GM18873 (cell line): Measurements from ENCODE around the gene RPN2.

Source experiments
- ATAC-seq: cut with Tn5 transposase; IDR thresholded peaks from one replicate; pipeline ENCODE4 v1.9.1; 2021; ENCODE audit warnings: mild to moderate bottlenecking, moderate library complexity, moderate number of reproducible peaks; ENCODE audit not compliant: unreplicated experiment, low FRiP score

RPN2 gene

DNA sequence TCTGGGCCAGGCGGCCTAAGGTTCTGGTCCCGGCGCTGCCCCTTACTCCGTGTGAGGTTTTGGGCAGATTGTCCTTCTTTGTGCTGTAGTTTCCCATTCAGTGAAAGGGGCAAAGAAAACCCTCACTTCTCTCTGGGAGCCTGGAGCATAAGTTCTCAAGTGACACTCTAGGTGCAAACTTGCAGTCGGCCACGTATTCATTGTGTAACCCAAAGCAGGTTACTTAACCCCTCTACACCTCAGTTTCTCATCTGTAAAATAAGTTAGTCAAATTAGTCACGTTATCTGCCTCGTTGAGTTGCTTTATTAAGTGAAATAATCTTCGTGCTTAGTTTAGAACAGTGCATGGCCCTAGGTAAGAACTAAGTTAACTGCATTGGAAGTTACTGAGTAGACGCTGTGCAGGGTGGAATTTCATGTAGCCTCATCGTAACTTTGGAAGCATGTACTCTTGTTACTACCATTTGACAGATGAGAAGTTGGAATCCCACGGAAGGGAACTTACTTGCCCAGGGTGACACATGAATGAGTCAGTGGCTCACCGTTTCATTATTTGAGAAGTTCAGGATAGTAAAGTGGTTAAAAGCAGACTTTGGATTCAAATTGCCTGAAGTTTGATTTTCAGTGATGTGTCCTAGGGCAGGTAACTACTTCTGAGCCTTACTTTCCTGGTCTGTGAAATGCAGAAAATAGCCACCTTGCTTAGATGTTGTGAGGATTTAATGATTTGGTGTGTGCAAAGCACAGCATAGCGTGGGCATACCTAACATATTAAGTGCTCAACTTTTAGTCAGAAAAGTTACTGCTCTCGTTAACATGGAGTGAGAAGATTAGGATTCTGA is 774 bp downstream of the RPN2 start:
- ATAC-seq, result no peak

DNA sequence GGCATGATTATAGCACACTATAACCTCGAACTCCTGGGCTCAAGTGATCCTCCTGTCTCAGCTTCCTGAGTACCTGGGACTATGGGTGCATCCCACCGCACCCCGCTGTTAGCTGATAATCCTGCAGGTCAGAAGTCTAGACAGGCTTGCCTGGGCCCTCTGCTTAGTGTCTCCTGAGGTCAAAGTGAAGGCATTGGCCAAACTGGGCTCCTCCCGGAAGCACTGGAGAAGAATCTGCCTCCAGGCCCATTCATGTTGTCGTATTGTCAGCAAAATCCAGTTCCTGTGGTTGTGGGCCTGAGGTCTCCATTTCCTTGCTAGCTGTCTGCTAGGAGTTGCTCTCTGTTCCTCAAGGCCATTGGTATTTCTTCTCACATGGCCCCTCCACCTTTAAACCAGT is 6.6 kb downstream of the RPN2 start:
- no peak for ATAC-seq

DNA sequence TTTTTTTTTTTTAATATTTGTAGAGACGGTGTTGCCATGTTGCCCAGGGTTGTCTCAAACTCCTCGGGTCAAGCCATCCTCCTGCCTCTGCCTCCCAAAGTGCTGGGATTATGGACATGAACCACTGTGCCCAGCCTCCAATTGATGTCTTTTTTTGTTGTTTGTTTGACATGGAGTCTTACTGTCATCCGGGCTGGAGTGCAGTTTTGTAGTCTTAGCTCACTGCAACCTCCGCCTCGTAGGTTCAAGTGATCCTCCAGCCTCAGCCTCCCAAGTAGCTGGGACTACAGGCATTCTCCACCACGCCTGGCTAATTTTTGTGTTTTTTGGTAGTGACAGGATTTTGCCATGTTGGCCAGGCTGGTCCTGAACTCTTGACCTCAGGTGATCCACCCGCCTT is 9.7 kb downstream of the RPN2 start:
- no peak for ATAC-seq

DNA sequence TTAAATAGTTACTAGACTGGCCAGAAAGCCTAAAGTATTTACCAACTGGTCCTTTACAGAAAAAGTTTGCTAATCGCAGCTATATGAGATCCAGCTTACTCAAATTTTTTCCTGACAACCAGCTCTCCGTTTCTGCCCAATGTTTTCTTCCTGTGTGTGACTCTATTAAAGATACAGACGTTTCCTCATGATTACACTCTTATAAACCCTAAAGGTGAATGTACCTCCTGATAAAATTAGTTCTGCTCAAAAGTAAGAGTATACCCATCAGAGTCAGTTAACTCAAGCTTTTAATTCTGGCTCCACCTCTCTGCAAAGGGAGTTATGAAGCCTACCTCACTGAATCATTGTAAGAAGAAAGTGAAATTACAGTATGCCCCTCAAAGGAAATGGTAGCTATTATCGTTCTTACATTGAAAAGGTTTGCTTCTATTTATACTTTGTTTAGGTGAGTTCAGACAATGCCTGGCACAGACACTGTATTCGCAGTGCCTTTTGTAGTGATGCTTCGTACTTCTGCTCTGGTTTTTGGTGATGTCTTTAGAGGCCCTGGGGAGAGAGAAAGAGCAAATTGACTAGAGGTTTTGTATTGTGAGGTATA is 10.4 kb downstream of the RPN2 start:
- no peak for ATAC-seq

DNA sequence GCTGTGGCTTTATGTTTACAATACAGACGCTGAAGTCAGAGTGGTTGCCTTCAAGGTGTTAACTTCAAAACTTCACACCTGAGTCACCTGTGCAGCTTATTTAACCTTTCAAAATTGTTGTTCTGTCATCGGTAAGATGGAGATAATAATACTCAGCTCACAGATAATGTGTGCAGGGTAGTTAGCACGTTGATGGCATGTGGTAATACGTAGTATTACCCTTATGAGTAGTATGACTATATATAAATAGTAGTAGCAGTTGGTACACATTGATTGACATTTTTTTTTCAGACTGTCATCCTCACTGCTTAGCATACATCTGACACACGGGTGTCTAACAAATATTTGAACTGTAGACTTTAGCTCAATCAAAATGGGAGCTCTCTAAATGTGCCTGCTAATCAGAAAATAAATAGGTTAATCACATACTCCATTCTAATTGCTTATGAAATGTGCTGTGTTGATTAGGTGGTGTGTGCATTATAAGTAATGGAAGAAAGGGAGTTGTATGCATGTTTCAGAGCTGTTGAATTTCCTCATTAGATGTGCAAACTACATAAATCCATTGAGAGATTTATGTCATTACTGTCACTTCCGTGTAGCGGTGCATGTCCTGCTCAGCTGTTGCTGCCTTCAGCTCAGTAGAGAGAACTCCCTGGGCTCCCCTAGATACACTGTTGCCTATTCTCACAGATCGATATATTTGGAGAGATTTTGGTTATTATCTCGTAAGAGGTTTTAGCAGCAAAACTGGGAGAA is 11.4 kb downstream of the RPN2 start:
- no peak for ATAC-seq

DNA sequence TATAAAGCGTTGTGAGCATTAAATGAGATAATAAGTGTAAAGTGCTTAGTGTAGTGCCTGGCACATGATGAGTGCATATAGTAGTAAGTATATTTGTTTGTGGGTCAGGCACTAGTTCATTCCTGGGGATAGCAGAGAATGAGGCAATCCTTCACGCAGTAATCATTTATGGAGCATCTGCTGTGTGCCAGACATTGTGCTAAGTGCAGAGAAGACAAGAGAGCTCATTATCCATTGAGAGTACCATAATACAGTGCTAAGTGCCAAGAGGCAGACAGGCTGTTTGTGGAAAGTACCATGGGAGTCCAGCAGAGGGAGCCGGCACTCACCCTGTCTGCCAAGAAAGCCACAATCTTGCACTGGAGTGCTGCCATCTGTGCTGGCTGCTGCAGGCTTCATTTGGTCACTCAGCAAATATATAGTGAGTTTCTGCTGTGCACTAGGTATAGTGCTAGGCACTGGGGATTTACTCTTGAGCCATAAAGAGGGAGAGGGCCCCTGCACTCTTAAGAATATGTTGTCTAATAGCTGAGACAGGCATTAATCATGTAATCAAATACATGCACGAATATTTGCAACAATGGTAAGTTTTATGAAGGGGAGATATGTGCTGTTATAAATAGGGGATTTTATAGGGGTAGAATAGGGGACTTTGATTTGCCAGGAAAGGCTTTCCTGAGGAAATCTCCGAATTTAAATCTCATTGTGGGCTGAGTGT is 13.2 kb downstream of the RPN2 start:
- ATAC-seq, result no peak

DNA sequence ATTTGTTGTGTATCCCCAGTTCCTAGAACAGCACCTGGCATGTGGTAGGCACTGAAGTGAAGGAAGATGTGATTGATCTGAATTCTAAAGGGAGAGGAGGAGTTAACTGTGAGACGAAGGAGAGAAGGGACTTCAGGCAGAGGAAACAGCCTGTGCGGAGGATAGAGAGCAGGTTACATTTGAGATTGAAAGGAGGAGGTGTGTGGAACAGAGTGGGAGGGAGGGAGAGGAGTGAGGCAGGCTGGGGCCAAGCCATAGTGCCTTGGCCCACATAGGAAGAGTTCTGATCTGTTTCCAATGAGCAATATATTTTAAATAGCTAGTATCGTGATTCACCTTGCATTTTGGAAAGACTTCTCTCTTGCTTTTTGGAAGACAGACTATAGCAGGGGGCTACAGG is 14.1 kb downstream of the RPN2 start:
- ATAC-seq, result no peak

DNA sequence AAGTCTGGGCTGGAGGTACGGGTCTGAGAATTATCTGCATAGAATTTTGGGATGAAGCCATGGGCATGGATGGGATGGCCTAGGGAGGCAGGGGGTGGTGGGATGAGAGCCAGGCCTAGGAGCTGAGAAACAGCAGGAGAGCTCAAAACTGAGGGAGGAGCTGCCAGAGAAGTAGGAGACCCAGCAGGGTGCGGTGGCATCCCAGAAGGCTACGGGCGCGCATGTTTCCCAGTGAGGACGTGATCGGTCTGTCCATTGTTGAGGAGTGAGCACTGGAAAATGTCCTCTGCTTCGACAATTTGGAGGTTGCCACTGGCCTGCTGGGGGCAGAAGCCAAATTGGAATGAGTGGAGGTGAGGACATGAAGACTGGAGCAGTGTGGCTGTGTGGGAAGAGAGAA is 14.7 kb downstream of the RPN2 start:
- no peak for ATAC-seq

DNA sequence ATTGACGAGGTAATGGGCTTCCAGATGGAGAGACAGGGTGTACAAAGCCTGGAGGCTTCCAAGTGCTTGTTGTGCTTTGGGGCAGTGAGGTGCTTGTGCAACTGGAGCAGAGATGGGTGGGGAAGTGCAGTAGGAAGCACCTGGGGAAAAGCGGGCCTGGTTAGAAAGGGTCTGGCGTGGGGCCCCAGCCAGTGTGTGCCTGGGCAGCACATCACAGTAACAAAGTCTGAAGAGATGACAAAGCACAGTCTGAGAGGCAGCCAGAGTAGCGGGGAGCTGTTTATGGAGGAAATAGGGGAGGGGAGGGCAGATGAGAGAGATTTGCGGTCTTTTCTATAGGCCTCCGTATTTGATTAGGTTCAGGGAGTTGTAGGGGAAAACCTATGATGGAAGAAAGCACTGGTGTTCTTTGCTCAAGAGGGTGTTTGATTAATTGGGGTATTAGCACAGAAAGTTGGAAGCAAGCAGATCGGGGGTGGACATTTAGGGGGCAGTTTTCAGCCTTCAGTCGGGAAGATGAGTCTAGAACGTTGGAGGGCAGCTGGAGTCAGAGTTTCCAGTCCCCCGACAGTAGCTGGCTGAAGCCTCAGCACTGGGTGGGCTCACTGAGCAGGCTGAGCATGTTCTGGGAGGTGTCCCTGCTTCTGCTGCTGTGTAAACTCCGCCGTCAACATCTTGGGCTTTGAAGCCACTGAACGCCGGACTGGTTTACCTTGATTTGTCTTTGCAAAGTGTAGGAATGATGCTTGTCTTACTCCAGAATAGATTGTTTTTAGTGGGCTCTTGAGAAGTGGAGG is 15.7 kb downstream of the RPN2 start:
- no peak for ATAC-seq

DNA sequence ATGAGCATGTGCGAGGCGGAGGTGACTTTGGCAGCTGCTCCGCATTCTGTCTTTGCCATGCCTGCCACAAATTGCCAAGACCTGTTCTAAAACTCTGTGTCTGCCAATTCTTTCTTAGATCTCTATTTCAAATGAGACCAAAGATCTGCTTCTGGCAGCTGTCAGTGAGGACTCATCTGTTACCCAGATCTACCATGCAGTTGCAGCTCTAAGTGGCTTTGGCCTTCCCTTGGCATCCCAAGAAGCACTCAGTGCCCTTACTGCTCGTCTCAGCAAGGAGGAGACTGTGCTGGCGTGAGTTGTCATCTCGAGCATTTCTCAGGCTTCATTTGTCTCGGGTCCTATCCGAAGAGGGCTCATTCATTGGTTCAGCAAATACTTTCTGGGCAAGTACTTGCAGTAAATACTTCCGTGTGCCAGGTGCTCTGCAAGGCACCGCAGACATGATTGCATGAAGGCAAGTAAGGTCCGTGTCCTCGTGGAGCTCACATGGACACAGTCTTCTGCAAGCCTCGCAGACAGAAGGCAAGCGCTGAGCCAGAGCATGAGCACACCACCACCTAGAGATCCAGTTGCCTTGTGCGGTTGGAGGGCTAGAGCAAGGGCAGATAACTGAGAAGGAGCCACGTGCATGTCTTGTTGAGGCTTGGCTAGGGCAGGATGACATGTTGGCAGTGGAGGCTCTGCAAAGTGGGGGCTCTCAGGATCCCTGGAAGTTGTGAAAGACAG is 20.0 kb downstream of the RPN2 start:
- ATAC-seq, result no peak

DNA sequence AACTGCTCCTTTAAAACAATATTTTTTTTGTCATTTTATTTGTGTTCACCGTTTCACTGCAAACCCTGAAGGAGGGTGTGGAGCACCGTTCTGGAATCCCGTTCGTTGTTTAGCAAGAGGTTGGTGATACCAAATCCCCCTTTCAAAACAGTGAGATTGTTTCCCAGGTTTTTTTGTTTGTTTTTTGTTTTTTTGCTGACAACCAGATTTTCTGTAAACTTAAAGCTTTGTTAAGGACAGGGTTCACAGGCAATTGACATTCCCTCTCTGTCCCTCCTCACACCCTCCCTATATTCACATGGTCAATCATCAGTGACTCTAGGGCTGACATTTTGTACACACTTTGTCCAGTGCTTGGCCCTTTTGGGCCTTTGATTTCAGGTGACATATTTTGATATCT is 21.2 kb downstream of the RPN2 start:
- no peak for ATAC-seq

DNA sequence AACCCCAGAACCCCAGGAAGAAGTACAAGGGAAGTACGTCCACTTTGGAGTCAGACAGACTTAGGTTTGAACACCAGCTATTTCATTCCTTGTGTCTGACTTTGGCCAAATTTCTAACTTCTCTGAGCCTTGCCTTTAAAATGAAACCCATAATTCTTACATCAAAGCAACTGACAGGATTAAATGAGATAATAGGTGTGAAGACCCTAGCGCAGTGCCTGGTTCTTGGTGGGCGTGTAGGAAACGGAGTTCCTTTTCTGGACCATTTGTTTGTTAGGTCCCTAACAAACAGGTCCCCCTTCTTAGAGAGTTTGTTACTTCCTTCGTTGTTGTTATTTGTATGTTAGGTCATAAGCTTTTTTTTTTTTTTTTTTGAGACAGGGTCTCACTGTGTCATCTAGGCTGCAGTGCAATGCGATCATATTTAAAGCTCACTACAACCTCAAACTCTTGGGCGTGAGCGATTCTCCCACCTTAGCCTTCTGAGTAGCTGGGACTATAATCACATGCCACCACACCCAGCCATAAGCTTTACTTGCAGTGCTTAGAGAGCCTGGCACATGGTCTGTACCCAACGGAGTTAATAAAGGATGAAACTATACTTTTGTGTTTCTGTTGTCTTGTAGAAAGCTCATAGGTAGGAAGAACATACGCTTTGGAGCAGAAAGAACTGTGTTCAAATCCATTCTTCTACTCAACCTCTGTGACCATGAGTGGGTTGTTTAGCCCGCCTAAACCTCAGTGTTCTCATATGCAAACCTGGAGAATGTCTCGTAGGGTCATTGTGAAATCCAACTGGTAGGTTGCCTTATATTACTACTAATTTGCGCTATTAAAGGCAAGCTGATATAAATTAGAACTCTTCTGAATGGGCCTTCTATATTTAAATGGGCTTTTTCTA is 22.0 kb downstream of the RPN2 start:
- no peak for ATAC-seq

DNA sequence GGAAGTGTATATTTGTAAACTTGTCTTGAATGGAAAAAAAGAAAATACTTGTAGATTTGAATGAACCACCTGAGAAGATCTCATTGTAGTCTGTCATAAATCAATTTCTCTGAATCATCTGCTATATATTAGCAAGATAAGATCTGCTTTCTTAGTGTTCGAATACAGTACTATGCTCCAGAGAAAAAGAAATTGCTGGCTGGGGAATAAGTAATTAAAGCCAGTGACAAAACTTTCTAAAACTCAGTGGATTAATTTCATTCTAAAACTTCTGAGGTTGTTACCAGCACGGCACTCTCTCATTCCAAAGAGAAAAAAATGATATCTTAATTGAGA is 22.7 kb downstream of the RPN2 start:
- no peak for ATAC-seq

DNA sequence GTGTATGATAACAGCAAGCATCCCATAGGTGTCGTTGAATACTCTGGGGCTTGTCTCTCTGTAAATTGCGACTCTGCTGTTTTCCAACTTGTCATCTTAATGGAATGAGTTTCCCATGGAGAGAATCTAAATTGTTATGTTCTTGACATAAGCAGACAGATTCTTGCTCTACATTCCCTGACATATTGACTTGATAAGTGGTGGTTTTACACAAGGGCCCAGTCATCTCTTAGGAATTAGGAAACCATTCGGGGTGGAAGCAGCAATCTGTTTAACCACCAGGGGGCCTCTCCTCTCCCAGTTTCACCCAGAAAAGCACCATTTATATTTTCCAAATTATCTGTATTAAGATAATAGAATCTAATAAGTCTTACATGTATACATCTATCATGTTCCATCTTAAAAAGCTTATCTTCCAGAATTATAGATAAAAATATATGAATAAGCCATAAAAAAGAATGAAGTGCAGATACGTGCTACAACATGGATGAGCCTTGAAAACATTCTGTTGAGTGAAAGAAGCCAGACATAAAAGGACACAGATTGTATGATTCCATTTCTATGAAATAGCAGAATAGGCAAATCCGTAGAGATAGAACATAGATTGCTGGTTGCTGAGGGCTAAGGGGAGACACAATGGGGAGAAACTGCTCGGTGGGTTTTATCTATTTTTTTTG is 23.3 kb downstream of the RPN2 start:
- no peak for ATAC-seq

DNA sequence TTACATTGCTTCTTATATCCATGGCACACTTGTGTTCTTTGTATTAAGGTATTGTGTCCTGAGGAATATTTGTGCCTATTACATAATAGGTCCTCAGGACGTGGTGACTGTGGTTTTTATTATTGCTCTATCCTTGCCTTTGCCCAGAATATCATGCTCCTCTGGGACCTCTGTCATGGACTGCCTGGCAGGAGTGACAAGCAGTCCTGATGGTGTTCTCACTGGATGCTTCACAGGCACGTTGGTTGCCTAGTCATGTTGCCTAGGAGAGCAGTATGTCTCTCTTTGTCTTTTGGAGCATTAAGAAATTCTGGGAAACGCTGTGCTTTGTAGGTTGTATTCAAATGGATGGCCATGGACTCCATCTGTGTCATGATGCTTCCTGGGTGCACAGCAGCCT is 24.9 kb downstream of the RPN2 start:
- ATAC-seq, result no peak

DNA sequence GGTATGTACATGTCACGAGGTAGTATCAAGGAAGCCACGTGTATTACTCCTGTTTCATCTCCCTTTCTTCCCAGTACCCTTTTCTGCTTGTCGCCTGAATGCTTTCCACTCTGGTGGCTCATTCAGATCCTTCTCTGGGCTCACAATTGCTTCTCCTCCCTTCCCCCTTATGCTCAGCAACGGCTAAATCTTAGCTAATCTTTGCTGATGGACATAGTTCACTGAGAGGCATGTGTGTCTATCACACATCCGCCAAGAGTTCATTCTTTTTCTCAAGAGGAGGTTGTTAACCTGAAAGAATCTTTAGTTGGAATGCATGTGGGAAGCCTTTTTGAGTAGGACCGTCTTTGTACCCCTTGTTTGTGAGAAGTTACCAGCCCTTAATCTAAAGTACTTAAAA is 26.0 kb downstream of the RPN2 start:
- ATAC-seq, result no peak

DNA sequence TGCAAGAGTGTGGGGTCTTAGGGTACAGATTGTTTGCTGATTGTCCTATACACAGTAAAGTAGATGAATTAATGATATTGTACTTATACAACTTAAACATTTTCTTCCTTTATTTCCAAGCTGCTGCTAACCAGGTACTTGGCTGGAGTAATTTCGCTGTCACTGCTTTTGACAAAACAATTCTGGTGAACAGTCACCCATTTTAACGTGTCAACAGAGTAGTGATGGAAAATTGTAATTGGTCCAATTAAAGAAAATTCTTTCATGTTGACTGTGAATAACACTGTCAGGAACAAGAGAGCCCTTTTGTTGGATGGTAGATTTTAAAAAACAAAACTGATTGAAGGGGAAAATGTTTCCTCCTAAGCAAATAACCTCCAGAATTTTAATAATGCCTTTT is 26.7 kb downstream of the RPN2 start:
- ATAC-seq, result no peak

DNA sequence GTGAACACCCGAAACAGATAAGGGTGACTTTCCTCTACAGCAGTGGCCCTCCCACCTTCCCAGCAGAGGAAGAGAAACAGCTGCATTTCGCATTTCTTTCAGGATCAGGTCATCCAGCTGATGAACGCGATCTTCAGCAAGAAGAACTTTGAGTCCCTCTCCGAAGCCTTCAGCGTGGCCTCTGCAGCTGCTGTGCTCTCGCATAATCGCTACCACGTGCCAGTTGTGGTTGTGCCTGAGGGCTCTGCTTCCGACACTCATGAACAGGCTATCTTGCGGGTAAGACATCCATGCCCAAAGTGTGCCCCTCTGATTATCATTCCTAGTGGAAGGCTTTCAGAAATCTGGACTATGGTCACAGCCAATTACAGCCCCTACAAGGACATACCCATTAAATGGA is 28.0 kb downstream of the RPN2 start:
- no peak for ATAC-seq
